Muscle of back (tissue), 13 donors: ENCODE measurements around the gene TIAM2. TPM values are rescaled to one million over a fixed set of nuclear protein-coding genes. Genes with fewer than 3 reads are reported as not detected.
"Not testable (repeated sequence)": the region's sequence is repeated elsewhere in the genome, so short reads cannot be mapped to it uniquely, and the experiment has no call there.

Experiments
- DNase-seq, 3 donors: peaks; one replicate each; pipeline versions ENCODE4 v3.0.0 to v3.0.0-alpha.2; 2013
- long read RNA-seq, 9 donors: transcript quantifications; one replicate each; lab custom pipeline, GENCODE V29; 2026
- polyA plus RNA-seq, 10 donors: library from polyadenylated mRNA; unstranded; fragments of 120-200 nt; gene quantifications; one replicate each; pipeline ENCODE4 v1.2.1, GENCODE V29; 2013; ENCODE audit not compliant: insufficient read length in 10 of 10

The TIAM2 gene
- polyA plus RNA-seq = 10 to 100 TPM; 12.7 to 18.9 (median 15.4) TPM
- long read RNA-seq, donor 1, partial matches to known transcripts = 0 of 6 reads
- long read RNA-seq, donor 1, other reads (novel, unspliced or antisense) = 6 of 6 reads
- long read RNA-seq, donor 2, partial matches to known transcripts = 0 of 1 reads
- long read RNA-seq, donor 2, other reads (novel, unspliced or antisense) = 0 of 1 reads
- long read RNA-seq, donor 3 = 0 reads
- long read RNA-seq, donor 4 = 0 reads
- long read RNA-seq, donor 5, partial matches to known transcripts = 0 of 1 reads
- long read RNA-seq, donor 5, other reads (novel, unspliced or antisense) = 0 of 1 reads
- long read RNA-seq, donor 6, partial matches to known transcripts = 0 of 1 reads
- long read RNA-seq, donor 6, other reads (novel, unspliced or antisense) = 0 of 1 reads
- long read RNA-seq, donor 7 = 0 reads
- long read RNA-seq, donor 8, partial matches to known transcripts = 23 of 23 reads
- long read RNA-seq, donor 8, other reads (novel, unspliced or antisense) = 0 of 23 reads
- long read RNA-seq, donor 9 = 0 reads

GRCh38 chr6:154995254-154996015 is at the start of gene TIAM2:
Gene TIAM2 (plus strand): TSS chr6:154995315. CDS start chr6:155129224, 133,909 bp downstream.
- peak in 2 of 3 donors; percentile 45 to 82 for DNase-seq

DNA sequence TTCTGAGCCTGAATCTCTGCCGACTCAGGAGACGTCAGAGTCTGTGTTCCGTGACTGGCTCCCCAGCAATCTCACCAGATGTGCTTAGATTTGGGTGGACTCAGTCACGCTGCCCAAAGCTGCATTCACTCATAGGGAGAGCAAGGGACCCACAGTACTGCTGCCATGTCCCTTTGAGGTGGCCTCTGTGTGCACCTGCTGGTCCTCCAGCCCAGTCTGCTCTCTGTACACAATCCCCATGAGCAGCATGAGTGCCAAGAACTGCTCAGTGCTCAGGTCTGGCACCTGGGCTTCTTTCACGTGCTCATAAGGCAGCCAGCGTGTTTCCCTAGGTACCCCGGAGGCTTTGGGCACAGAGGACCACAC is 44.2 kb upstream of the TIAM2 start:
- no peak for DNase-seq

DNA sequence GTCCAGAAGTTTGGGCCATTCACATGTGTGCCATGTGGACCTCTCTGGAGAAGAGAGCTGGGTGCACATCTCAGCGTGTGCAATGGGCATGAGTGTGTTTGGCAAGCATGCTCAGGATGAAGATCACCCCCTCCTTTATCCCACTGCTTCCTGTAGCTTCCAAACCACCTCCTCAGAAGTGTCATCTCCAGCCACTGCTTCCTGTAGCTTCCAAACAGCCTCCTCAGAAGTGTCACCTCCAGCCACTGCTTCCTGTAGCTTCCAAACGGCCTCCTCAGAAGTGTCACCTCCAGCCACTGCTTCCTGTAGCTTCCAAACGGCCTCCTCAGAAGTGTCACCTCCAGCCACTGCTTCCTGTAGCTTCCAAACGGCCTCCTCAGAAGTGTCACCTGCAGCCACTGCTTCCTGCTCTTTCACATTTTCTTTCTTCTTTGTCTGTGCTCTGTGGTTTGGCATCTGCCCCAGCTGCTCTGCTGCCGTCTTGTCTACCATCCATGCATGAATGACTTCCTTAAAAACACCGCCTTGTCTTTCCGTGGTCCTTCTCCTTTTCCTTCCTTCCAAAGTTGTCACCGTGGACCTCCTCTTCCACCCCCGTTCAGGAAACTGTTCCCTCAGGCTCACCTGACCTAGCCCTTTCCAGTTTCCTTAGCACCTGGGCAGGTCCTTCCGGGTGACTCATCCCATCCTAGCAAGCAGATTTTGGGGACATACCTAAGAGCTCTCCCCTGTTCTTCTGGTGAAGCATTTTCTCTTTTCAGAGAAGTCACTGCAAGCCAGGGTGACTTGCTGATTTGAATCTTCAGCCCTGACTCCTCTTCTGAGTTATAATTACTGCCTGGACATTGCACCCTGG is 43.5 kb upstream of the TIAM2 start:
- DNase-seq = no peak

GRCh38 chr6:154953644-154954043 is 41.5 kb upstream of the TIAM2 start:
- no peak for DNase-seq

- DNase-seq = peak in 1 of 3 donors; percentile 18
These were observed 40.8 kb upstream of the TIAM2 start for GRCh38 chr6:154954347-154954746.

DNA sequence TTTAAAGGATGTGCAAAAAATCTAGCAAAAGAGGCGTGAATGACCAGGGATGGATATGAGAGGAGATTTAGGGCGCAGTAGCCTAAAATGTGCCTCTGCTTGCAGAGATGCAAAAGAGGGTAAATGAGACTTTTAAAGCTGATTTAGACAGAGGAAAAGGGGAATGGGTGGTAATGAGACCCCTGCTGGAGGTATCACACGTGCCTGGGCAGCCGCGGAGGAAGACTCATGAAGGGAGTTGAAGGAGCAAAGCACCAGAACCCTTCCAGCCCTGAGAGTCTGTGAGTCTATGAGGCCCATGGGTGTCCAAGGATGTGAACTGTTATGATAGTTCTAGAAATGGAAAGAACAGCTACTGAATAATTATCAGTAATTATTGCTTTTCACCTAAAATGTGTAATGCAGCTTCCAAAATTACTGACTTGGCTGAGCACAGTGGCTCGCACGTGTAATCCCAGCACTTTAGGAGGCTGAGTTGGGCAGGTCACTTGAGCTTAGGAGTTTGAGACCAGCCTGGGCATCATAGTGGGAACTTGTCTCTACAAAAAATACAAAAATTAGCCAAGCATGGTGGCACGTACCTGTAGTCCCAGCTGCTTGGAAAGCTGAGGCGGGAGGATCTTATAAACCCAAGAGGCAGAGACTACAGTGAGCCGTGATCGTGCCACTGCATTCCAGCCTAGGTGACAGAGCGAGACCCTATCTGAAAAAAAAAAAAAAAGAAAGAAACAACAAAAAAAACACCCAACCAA is 38.2 kb upstream of the TIAM2 start:
- no peak for DNase-seq

DNA sequence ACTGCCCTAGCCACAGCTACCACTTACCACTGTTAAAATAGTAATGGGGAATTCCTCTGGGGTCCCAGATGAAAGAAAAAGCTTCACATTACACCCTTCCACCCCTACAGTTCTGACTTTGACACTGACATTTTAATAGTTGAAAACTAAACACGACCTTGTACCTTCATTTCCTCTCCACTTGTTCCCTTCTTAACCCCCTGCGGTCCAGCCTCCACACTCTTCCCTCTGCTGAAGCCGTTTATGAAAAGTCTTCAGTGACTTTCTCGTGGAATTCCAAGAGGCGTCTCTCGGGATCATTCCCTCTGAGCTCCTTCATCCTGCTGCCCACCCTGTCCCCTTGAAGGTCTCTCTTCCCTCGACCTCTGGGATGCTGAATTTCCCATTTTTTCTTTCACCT is 36.6 kb upstream of the TIAM2 start:
- no peak for DNase-seq

DNA sequence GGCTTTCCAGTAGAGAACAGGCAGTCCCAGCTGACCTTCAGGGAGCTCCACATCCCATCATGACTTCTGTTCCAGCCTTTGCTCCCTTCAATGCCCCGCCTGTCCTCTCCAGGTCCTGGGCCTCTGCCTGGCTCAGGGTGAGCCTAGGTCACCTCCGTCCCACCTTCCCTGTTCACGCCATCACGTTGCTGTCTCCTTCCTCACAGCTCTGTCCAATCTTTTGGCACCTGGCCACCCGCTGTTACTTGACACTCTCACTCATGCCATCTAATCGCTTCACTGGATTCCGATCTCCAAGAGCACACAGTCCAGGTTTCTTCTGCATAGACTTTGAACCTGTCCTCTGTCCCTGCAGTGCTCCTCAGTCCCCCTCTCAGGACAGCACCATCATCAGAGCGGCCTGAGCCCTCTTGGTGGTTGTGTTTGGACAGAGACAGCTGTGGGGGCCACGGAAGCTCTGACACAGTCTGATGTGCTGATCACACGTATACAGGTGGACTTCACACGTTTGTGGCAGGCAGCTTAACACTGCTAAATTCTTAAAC is 34.7 kb upstream of the TIAM2 start:
- DNase-seq = no peak

DNA sequence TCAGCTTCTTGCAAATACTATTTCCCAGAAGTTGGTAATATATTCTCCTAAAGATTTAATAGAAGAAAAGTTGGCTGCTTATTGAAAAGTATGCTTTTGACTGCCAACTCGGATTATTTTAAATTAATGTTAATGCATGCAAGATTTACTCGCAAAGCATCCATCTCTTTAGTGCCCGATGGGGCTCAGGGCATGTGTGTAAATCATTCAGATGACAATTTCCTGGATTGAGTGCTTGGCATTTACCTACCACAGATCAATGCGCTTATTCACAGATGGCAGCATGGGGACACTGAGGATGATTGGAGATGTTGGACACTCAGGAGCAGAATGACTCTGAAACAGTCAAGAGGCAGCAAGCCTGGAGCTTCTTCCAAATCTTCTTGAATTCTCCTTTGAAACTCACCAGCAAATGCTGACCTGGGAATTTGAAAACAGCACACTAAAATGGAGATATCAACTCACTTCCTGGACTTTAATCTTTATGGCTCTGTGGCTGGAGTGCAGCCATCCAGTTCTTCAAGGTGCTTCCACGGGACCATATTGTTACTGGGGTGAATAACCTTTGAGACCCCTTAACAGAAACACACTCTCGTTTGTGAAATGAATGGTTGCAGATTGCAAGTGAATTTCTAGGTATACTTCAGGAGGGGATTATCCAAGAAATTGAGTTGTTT is 34.1 kb upstream of the TIAM2 start:
- DNase-seq = no peak

- DNase-seq = peak in 1 of 3 donors; percentile 33
These were observed 32.4 kb upstream of the TIAM2 start for GRCh38 chr6:154962753-154963152.

DNA sequence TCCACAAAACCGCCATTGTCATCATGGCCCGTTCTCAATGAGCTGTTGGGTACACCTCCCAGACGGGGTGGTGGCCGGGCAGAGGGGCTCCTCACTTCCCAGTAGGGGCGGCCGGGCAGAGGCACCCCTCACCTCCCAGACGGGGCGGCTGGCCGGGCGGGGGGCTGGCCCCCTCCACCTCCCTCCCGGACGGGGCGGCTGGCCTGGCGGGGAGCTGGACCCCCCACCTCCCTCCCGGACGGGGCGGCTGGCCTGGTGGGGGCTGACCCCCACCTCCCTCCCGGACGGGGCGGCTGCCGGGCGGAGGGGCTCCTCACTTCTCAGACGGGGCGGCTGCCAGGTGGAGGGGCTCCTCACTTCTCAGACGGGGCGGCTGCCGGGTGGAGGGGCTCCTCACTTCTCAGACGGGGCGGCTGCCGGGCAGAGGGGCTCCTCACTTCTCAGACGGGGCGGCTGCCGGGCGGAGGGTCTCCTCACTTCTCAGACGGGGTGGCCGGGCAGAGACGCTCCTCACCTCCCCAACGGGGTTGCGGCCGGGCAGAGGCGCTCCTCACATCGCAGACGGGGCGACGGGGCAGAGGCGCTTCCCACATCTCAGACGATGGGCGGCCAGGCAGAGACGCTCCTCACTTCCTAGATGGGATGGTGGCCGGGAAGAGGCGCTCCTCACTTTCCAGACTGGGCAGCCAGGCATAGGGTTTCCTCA is 28.9 kb upstream of the TIAM2 start:
- not testable (repeated sequence) for DNase-seq

DNA sequence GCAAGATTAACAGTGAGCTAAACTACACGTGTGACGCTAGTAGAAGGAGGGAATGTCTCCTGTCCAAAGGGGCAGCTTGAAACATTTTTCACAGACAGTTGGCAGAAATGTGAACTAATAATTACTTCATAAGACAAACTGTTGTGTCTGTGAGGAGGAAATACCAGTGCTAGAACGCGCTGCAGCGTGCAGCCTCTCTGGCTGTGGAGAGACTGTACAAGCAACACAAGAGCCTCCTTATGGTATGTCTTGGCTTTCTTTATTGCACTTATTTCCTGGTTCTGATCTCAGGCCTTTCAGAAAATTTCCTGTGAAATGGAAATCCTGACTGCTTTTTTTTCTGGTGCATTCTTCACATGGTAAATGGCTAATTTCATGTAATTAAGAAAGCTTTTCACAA is 25.3 kb upstream of the TIAM2 start:
- DNase-seq = peak in 1 of 3 donors; percentile 45

DNA sequence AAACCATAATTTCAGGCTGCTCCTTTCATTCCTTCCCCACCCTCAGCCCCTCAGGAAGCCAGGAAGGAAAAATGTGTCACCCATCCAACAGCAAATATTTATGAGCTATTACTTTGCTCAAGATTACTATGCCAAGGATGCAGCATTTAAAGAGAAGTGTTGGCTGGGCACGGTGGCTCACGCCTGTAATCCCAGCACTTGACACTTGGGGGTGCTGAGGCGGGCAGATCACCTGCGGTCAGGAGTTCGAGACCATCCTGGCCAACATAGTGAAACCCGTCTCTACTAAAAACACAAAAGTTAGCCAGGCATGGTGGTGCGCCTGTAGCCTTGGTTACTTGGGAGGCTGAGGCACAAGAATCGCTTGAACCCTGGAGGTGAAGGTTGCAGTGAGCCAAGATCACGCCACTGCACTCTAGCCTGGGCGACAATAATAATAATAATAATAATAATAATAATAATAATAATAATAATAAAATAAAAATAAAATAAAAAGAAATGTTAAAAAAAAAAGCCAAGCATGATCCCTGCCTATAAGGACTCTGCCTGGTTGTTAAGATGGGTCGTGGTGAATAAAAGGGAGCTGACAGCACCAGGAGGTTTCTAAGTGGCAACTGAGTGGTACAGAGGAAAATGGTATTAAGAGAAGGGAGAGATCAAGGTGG is 20.5 kb upstream of the TIAM2 start:
- no peak for DNase-seq

DNA sequence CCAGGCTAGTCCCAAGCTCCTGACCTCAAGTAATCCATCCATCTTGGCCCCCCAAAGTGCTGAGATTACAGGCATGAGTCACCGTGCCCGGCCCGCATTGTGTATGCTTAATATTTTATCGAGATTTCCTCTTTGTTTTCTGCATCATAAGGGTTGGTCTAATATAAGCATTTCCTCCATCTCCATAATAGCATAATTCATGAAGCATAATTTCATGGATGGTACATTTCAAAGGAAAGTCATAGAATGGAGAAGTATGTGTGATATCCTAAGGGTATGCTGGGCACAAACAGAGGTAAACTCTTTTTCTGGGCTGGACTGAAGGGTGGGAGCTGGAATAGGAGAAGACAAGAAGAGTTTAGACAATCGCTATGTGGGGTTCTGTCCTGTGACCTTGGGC is 17.5 kb upstream of the TIAM2 start:
- DNase-seq = no peak

- DNase-seq = no peak
These were observed 14.6 kb upstream of the TIAM2 start for GRCh38 chr6:154980273-154981078.

- no peak for DNase-seq
These were observed 13.8 kb upstream of the TIAM2 start for GRCh38 chr6:154981079-154981870.

GRCh38 chr6:154984146-154984545 is 11.0 kb upstream of the TIAM2 start:
- no peak for DNase-seq
